ENCODE results near the gene ZNF714. TPM values are rescaled to one million over a fixed set of nuclear protein-coding genes. Genes with fewer than 3 reads are reported as not detected.

ZNF714 gene
- total RNA-seq, 1 experiment from 2014 or later, result 20.0 TPM

DNA sequence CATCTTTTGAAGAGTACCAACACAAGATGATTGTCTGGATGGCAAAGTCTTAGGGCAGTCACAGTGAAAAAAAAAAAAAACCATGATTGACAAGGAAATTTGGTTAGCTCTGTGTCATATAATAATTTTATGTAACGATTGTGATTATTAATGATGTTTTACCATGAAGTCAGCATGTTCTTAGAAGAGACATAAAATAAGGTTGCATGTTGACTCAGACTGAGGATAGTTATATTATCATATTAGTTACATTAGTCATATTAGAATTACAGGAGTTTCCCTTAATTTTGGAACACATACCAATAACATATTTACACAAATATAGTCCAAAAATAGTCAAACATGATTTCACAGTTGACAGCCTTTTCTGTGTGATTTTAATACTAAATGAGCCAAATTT, 65.5 kb downstream of the ZNF714 start (continued):
- TF ChIP-seq, protein P1, sequence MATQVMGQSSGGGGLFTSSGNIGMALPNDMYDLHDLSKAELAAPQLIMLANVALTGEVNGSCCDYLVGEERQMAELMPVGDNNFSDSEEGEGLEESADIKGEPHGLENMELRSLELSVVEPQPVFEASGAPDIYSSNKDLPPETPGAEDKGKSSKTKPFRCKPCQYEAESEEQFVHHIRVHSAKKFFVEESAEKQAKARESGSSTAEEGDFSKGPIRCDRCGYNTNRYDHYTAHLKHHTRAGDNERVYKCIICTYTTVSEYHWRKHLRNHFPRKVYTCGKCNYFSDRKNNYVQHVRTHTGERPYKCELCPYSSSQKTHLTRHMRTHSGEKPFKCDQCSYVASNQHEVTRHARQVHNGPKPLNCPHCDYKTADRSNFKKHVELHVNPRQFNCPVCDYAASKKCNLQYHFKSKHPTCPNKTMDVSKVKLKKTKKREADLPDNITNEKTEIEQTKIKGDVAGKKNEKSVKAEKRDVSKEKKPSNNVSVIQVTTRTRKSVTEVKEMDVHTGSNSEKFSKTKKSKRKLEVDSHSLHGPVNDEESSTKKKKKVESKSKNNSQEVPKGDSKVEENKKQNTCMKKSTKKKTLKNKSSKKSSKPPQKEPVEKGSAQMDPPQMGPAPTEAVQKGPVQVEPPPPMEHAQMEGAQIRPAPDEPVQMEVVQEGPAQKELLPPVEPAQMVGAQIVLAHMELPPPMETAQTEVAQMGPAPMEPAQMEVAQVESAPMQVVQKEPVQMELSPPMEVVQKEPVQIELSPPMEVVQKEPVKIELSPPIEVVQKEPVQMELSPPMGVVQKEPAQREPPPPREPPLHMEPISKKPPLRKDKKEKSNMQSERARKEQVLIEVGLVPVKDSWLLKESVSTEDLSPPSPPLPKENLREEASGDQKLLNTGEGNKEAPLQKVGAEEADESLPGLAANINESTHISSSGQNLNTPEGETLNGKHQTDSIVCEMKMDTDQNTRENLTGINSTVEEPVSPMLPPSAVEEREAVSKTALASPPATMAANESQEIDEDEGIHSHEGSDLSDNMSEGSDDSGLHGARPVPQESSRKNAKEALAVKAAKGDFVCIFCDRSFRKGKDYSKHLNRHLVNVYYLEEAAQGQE (IDR thresholded peaks at IDR 0.05; ENCODE audit: low read depth), result no peak

DNA sequence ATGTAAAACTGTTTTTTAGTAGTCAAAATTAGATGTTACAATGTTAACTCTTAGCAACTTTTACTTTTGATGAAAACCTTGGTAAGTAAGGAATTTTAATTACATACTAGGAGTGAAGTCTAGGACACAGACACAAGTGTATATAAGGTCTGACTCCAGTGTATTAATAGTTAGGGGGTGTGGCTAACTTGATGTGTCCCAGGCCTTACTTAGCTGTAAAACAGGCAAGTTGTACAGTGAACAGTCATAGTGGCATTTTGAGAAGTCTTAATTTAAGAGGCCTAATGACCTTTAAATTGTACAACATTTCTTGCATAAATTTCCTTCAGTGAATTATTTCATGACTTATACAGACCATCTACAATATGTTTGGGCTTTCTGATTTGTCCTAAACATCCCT, 66.7 kb downstream of the ZNF714 start:
- Histone ChIP-seq H3K27me3 (ENCODE audit: insufficient read depth, low read length) (no peaks in the 10 kb centered on the region), H3K27ac (ENCODE audit: low read depth, low read length) (no peak overlapping the region), H3K4me2 (ENCODE audit: low read length) (no peak overlapping the region), H4K20me1 (ENCODE audit: insufficient read depth) (no peaks in the 10 kb centered on the region), H3K9ac (ENCODE audit: low read length) (no peak overlapping the region), H3K79me2 (ENCODE audit: insufficient read depth, low read length) (peaks cover 14% of the 10 kb centered on the region; the same call in 1 of the 2 replicates), H3K4me1 (ENCODE audit: control insufficient read depth in 1 of 2, insufficient read depth in 2 of 2, low read length in 2 of 2) (peaks cover 0 to 4% of the 10 kb centered on the region in 2 experiments; a peak in 2 of 4 replicates), H3K9me2 (ENCODE audit: insufficient read depth) (no peaks in the 10 kb centered on the region), H3K36me3 (ENCODE audit: control insufficient read depth in 1 of 2, insufficient read depth in 2 of 2, low read length in 2 of 2) (peaks cover 16 to 42% of the 10 kb centered on the region in 2 experiments), H3K4me3 (replicated peaks in 1 of 2; ENCODE audit: low read depth in 1 of 2, low read length in 2 of 2) (no peak overlapping the region), H2AFZ (ENCODE audit: low read depth, low read length, poor library complexity, severe bottlenecking) (no peak overlapping the region), H3K9me3 (ENCODE audit: control insufficient read depth in 1 of 2, insufficient read depth in 1 of 2, low read depth in 1 of 2, low read length in 2 of 2) (no peaks in the 10 kb centered on the region)
- POLR2A ChIA-PET, result no interaction called here
- no TSS peak for BruUV-seq (replicated peaks)
- ATAC-seq, result no peak
- TF ChIP-seq, protein P2, sequence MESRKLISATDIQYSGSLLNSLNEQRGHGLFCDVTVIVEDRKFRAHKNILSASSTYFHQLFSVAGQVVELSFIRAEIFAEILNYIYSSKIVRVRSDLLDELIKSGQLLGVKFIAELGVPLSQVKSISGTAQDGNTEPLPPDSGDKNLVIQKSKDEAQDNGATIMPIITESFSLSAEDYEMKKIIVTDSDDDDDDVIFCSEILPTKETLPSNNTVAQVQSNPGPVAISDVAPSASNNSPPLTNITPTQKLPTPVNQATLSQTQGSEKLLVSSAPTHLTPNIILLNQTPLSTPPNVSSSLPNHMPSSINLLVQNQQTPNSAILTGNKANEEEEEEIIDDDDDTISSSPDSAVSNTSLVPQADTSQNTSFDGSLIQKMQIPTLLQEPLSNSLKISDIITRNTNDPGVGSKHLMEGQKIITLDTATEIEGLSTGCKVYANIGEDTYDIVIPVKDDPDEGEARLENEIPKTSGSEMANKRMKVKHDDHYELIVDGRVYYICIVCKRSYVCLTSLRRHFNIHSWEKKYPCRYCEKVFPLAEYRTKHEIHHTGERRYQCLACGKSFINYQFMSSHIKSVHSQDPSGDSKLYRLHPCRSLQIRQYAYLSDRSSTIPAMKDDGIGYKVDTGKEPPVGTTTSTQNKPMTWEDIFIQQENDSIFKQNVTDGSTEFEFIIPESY (IDR thresholded peaks at IDR 0.05; ENCODE audit: extremely low read depth, insufficient replicate concordance, low read length), result no peak
- TF ChIP-seq JUND (IDR thresholded peaks at IDR 0.05), result no peak
- TF ChIP-seq, protein P1 (IDR thresholded peaks at IDR 0.05; ENCODE audit: low read depth), result no peak
- RAD21 ChIA-PET (ENCODE audit: low non-redundant PET in 1 of 2, low total read pairs in 2 of 2, uncharacterized antibody in 2 of 2, unreplicated experiment in 2 of 2), result no interaction called here
- CTCF ChIA-PET, result no interaction called here
- intact Hi-C loops (cut with micrococcal nuclease), result no loop called here
- DNase-seq (ENCODE audit: low read depth, low spot score), result no peak

Measured in HCT116 (cell line).